Hepatocyte (in vitro differentiated cells): ENCODE data around the gene KDM3A.

ENCODE experiments used
- EZH2 ChIP-seq: fragments of 200-600 bp; sonication (generic); IDR thresholded peaks from 2 replicates; pipeline ENCODE4 v1.6.1; 2016; ENCODE audit warnings: antibody characterized with exemption, mild to moderate bottlenecking, borderline replicate concordance
- EZH2phosphoT487 ChIP-seq: fragments of 200-600 bp; sonication (generic); IDR thresholded peaks from one replicate; pipeline ENCODE4 v1.6.1; 2018; ENCODE audit warnings: antibody characterized with exemption, mild to moderate bottlenecking, low read depth, moderate library complexity; ENCODE audit not compliant: unreplicated experiment, severe bottlenecking
- TF ChIP-seq, protein P1 (sequence below): fragments of 200-600 bp; sonication (generic); IDR thresholded peaks from 2 replicates; pipeline ENCODE4 v1.5.1; 2016; ENCODE audit warnings: antibody characterized with exemption, mild to moderate bottlenecking; ENCODE audit not compliant: poor library complexity

DNA sequence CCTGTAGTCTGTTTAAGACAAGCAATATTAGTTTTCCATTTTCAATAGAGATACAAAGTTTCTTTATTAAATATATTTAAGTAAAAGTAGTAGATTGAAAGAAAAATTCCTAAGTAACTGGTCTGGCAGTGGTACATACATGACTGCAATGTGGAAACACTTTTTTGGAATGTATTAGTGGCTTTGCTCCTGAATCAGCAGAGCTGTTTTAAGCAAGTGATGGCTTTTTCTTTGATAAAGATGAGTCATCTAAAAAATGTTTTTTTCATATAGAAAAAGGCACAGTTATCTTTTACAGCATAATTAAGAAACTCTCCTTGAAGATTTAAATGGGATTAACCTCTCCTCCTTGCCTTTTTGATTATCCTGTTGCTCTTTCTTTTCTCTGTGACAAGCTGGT lies 34.9 kb downstream of the KDM3A start:
- no peak for TF ChIP-seq EZH2
- TF ChIP-seq, protein P1, sequence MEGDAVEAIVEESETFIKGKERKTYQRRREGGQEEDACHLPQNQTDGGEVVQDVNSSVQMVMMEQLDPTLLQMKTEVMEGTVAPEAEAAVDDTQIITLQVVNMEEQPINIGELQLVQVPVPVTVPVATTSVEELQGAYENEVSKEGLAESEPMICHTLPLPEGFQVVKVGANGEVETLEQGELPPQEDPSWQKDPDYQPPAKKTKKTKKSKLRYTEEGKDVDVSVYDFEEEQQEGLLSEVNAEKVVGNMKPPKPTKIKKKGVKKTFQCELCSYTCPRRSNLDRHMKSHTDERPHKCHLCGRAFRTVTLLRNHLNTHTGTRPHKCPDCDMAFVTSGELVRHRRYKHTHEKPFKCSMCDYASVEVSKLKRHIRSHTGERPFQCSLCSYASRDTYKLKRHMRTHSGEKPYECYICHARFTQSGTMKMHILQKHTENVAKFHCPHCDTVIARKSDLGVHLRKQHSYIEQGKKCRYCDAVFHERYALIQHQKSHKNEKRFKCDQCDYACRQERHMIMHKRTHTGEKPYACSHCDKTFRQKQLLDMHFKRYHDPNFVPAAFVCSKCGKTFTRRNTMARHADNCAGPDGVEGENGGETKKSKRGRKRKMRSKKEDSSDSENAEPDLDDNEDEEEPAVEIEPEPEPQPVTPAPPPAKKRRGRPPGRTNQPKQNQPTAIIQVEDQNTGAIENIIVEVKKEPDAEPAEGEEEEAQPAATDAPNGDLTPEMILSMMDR, result no peak
- no peak for TF ChIP-seq EZH2phosphoT487
